ENCODE data around the gene PARP1. TPM values are rescaled to one million over a fixed set of nuclear protein-coding genes. Genes with fewer than 3 reads are reported as not detected.

PARP1 gene
- 21.2 and 69.2 TPM in 2 replicates for total RNA-seq

GRCh38 chr1:226407497-226408284, at the start of gene PARP1:
TSS of gene PARP1 (minus strand) at chr1:226408093. CDS start at chr1:226407929, 164 bp downstream.

Other genes with a start within 250 kb of the PARP1 start
- 80.2 and 88.2 TPM in 2 replicates for gene ACBD3, start 221.4 kb downstream of the PARP1 start, total RNA-seq
- gene MIXL1, start 184.4 kb downstream of the PARP1 start, total RNA-seq: not detected in 2 replicates
- 3.4 and 3.7 TPM in 2 replicates for gene LIN9, start 98.9 kb downstream of the PARP1 start, total RNA-seq
- not detected in 2 replicates for gene STUM, start 140.7 kb upstream of the PARP1 start, total RNA-seq